Uterus (tissue), 4 donors: ENCODE results near the gene AP1S1. TPM values are rescaled to one million over a fixed set of nuclear protein-coding genes. Genes with fewer than 3 reads are reported as not detected.

Source experiments
- DNase-seq, 2 donors: peaks; one replicate each; pipeline ENCODE4 v3.0.0-alpha.2; 2019 to 2020
- H3K27ac ChIP-seq, 2 donors: fragments of 200-600 bp; sonication (generic); 1 replicate in 1 of 2; 2 replicates in 1 of 2; pipeline ENCODE4 v1.5.1; 2016 to 2018
- H3K27me3 ChIP-seq, 2 donors: fragments of 200-600 bp; sonication (generic); one replicate each; pipeline ENCODE4 v1.5.1; 2018 to 2019; ENCODE audit warnings: control low read depth in 1 of 2
- H3K36me3 ChIP-seq, 2 donors: fragments of 200-600 bp; sonication (generic); one replicate each; pipeline ENCODE4 v1.5.1; 2019; ENCODE audit warnings: control low read depth in 1 of 2
- H3K4me1 ChIP-seq, 2 donors: fragments of 200-600 bp; sonication (generic); one replicate each; pipeline ENCODE4 v1.5.1; 2018 to 2019; ENCODE audit warnings: control low read depth in 1 of 2
- H3K4me3 ChIP-seq, 2 donors: fragments of 200-600 bp; sonication (generic); 1 replicate in 1 of 2; 2 replicates in 1 of 2; pipeline ENCODE4 v1.5.1; 2018 to 2019; ENCODE audit warnings: mild to moderate bottlenecking in 1 of 2
- H3K9me3 ChIP-seq, 2 donors: fragments of 200-600 bp; sonication (generic); one replicate each; pipeline ENCODE4 v1.5.1; 2019; ENCODE audit warnings: control low read depth in 1 of 2
- CTCF ChIP-seq, 4 experiments: fragments of 200-600 bp in 2 of 4; fragments of 450-650 bp in 2 of 4; sonication (generic) in 2 of 4; IDR thresholded peaks; one replicate each; pipeline ENCODE4 v1.5.1; 2016 to 2019; ENCODE audit warnings: antibody characterized with exemption in 4 of 4, mild to moderate bottlenecking in 2 of 4, moderate library complexity in 1 of 4
- POLR2A ChIP-seq, 2 donors: fragments of 450-650 bp; IDR thresholded peaks; one replicate each; pipeline ENCODE4 v1.6.1; 2016; ENCODE audit warnings: antibody characterized with exemption in 2 of 2, mild to moderate bottlenecking in 1 of 2, moderate library complexity in 1 of 2
- intact Hi-C: fragments of 100-400 bp; cut with DNase I; formaldehyde crosslinking; loops from one replicate; pipeline ENCODE4 v1.15.1; 2023; ENCODE audit warnings: low total_unique reads
- total RNA-seq, 4 donors: library from RNA; depleted of rRNA in 3 of 4; stranded (reverse); fragments of >200 nt in 3 of 4; gene quantifications; one replicate each; pipeline versions ENCODE4 v1.1.0 to v1.2.4, GENCODE V29; 2014 to 2023
- donor health status: DM: yes; HTN: yes; CAD: no.

Gene AP1S1
- total RNA-seq, 4 donors from 2014 or later = 9.2 to 59.6 (median 30.2) TPM

GRCh38 chr7:101114492-101114891, 39.8 kb upstream of the AP1S1 start:
- Histone ChIP-seq H3K4me1 (peaks cover 0 to 8% of the 10 kb centered on the region in 2 donors), H3K36me3 (no peaks in the 10 kb centered on the region), H3K27me3 (no peaks in the 10 kb centered on the region), H3K9me3 (no peaks in the 10 kb centered on the region), H3K4me3 (no peak overlapping the region), H3K27ac (peak overlapping the region; percentile 3 to 34)
- TF ChIP-seq CTCF (IDR thresholded peaks at IDR 0.05) = no peak
- TF ChIP-seq POLR2A (IDR thresholded peaks at IDR 0.05) = no peak
- intact Hi-C loops = no loop called here
- no peak for DNase-seq

DNA sequence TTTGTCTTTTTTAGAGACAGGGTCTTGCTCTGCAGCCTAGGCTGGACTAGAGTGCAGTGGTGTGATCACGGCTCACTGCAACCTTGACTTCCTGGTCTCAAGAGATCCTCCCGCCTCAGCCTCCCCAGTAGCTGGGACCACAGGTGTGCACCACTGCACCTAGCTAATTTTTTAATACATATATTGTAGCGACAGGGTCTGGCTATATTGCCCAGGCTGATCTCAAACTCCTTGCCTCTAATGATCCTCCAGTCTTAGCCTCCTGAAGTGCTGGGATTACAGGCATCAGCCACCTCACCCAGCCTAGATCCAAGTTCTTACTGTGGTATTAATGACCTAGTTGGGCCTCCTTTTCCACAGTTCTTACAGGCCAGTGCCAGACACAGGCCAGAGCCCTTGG, 39.1 kb upstream of the AP1S1 start:
- H3K9me3 ChIP-seq = no peaks in the 10 kb centered on the region
- peak overlapping the region in 1 of 2 donors; percentile 18 for H3K27ac ChIP-seq
- no peak overlapping the region for H3K4me3 ChIP-seq
- H3K36me3 ChIP-seq = no peaks in the 10 kb centered on the region
- H3K27me3 ChIP-seq = no peaks in the 10 kb centered on the region
- TF ChIP-seq CTCF (IDR thresholded peaks at IDR 0.05) (no peak), POLR2A (IDR thresholded peaks at IDR 0.05) (no peak)
- peaks cover 0 to 8% of the 10 kb centered on the region in 2 donors for H3K4me1 ChIP-seq
- no peak for DNase-seq
- intact Hi-C loops = no loop called here

GRCh38 chr7:101116898-101117297, 37.4 kb upstream of the AP1S1 start:
- TF ChIP-seq POLR2A (IDR thresholded peaks at IDR 0.05) = no peak
- no peaks in the 10 kb centered on the region for H3K27me3 ChIP-seq
- peaks cover 0 to 6% of the 10 kb centered on the region in 2 donors for H3K4me1 ChIP-seq
- no peaks in the 10 kb centered on the region for H3K9me3 ChIP-seq
- peak overlapping the region; percentile 57 to 97 for H3K27ac ChIP-seq
- H3K4me3 ChIP-seq = no peak overlapping the region
- no peak for DNase-seq
- no peaks in the 10 kb centered on the region for H3K36me3 ChIP-seq
- intact Hi-C loops = no loop called here

GRCh38 chr7:101118856-101119255, 35.4 kb upstream of the AP1S1 start:
- Histone ChIP-seq H3K27me3 (no peaks in the 10 kb centered on the region), H3K4me3 (no peak overlapping the region), H3K4me1 (peaks cover 0 to 3% of the 10 kb centered on the region in 2 donors), H3K27ac (peak overlapping the region in 1 of 2 donors; percentile 97), H3K9me3 (no peaks in the 10 kb centered on the region), H3K36me3 (no peaks in the 10 kb centered on the region)
- intact Hi-C loops = no loop called here
- no peak for DNase-seq
- TF ChIP-seq CTCF (IDR thresholded peaks at IDR 0.05) = no peak

DNA sequence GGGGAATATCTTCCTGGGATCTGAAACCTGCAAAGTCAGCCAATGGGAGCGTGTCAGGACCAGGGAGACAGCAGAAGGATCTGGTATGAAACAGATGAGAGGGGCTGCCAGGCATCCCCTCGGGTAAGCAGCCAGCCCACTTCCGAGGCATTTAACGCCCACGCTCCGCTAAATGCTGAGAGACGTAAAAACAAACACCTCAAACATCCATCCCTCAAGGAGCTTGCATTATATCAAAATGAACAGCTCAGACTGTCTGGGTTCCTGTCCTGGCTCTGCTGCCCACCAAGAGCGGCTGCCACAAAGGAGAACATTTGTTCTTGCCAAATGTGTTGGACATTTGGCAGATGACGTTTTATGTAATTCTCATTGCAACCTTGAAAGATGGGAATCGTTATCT, 34.4 kb upstream of the AP1S1 start:
- intact Hi-C loops = no loop called here

More for the DNA sequence above, 34.4 kb upstream of the AP1S1 start:
- no peaks in the 10 kb centered on the region for H3K36me3 ChIP-seq
- no peaks in the 10 kb centered on the region for H3K9me3 ChIP-seq
- no peak for DNase-seq
- no peaks in the 10 kb centered on the region for H3K27me3 ChIP-seq
- peaks cover 0 to 11% of the 10 kb centered on the region in 2 donors for H3K4me1 ChIP-seq
- TF ChIP-seq CTCF (IDR thresholded peaks at IDR 0.05) (no peak), POLR2A (IDR thresholded peaks at IDR 0.05) (no peak)
- H3K4me3 ChIP-seq = no peak overlapping the region
- peak overlapping the region; percentile 39 to 97 for H3K27ac ChIP-seq
